ENCODE measurements around the gene EXOC4.

DNA sequence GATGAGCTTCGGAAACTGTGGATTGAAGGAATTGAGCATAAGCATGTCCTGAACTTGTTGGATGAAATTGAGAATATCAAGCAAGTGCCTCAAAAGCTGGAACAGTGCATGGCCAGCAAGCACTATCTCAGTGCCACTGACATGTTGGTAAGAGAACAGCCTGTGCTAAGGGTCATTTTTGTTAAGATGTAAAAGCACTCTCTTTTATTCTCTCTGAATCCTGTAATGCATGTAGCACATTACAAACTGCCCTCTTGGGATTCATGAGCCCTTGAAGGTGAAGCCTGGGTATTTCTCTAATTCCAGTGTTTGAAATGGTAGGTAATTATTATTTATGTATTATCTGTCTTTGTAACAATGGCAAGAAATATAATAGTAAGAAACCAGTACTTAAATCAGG, 36.1 kb downstream of the EXOC4 start:
- TF ChIP-seq SP2 (IDR thresholded peaks at IDR 0.05; ENCODE audit: low read length) (no peak), EP300 (IDR thresholded peaks at IDR 0.05; ENCODE audit: borderline replicate concordance in 1 of 2, low read depth in 2 of 2, low read length in 2 of 2) (no peak), TAF1 (IDR thresholded peaks at IDR 0.05; ENCODE audit: low read depth, low read length) (no peak)
- TF ChIP-seq, protein P1, sequence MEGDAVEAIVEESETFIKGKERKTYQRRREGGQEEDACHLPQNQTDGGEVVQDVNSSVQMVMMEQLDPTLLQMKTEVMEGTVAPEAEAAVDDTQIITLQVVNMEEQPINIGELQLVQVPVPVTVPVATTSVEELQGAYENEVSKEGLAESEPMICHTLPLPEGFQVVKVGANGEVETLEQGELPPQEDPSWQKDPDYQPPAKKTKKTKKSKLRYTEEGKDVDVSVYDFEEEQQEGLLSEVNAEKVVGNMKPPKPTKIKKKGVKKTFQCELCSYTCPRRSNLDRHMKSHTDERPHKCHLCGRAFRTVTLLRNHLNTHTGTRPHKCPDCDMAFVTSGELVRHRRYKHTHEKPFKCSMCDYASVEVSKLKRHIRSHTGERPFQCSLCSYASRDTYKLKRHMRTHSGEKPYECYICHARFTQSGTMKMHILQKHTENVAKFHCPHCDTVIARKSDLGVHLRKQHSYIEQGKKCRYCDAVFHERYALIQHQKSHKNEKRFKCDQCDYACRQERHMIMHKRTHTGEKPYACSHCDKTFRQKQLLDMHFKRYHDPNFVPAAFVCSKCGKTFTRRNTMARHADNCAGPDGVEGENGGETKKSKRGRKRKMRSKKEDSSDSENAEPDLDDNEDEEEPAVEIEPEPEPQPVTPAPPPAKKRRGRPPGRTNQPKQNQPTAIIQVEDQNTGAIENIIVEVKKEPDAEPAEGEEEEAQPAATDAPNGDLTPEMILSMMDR (IDR thresholded peaks at IDR 0.05; ENCODE audit: control extremely low read depth in 1 of 3, insufficient read depth in 1 of 3, low read depth in 1 of 3, low read length in 3 of 3) = no peak
- TF ChIP-seq, protein P2, sequence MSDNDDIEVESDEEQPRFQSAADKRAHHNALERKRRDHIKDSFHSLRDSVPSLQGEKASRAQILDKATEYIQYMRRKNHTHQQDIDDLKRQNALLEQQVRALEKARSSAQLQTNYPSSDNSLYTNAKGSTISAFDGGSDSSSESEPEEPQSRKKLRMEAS (IDR thresholded peaks at IDR 0.05) = no peak
